Naive thymus-derived CD8-positive, alpha-beta T cell (primary cell): ENCODE data around the gene KCNC3. TPM values are rescaled to one million over a fixed set of nuclear protein-coding genes. Genes with fewer than 3 reads are reported as not detected.

ENCODE experiments used
- polyA plus RNA-seq, 3 donors: library from polyadenylated mRNA; unstranded; fragments of 300-500 nt; fragmentation: Illumina TruSeq; gene quantifications; one replicate each; pipeline ENCODE4 v1.2.3, GENCODE V29; 2021
- total RNA-seq, 8 experiments: library from RNA in 2 of 8; stranded (reverse) in 2 of 8; gene quantifications; one replicate each; pipeline ENCODE4 v1.2.3 and lab custom pipeline; 2021 to 2026

Gene KCNC3
- total and polyA plus RNA-seq, 5 experiments from 2014 or later, result 0.73 to 0.80 TPM; not detected in 3

Other genes starting within 250 kb of the KCNC3 start
- gene IZUMO2, start 166.1 kb downstream of the KCNC3 start, total RNA-seq, result not detected
- not detected for gene IZUMO2, start 166.1 kb downstream of the KCNC3 start, polyA plus RNA-seq
- gene MYH14, start 125.8 kb downstream of the KCNC3 start, total RNA-seq, result not detected
- gene MYH14, start 125.8 kb downstream of the KCNC3 start, polyA plus RNA-seq, result not detected
- 1 to 10 TPM; 6.4 to 9.7 TPM for gene NAPSA, start 36.3 kb upstream of the KCNC3 start, total RNA-seq
- gene NAPSA, start 36.3 kb upstream of the KCNC3 start, polyA plus RNA-seq, result 1 to 10 TPM in 2 of 3 donors, under 1 TPM in 1; 0.37 to 2.0 (median 1.3) TPM
- gene NR1H2, start 47.1 kb upstream of the KCNC3 start, total RNA-seq, result 100 to 1,000 TPM; 106 to 107 TPM
- gene NR1H2, start 47.1 kb upstream of the KCNC3 start, polyA plus RNA-seq, result 100 to 1,000 TPM in 1 of 3 donors, 10 to 100 TPM in 2; 69.6 to 100 (median 86.7) TPM
- 10 to 100 TPM; 38.4 to 40.8 TPM for gene POLD1, start 55.0 kb upstream of the KCNC3 start, total RNA-seq
- 10 to 100 TPM; 26.0 to 34.4 (median 33.8) TPM for gene POLD1, start 55.0 kb upstream of the KCNC3 start, polyA plus RNA-seq
- gene SPIB, start 89.6 kb upstream of the KCNC3 start, total RNA-seq, result 1 to 10 TPM; 4.5 to 5.6 TPM
- under 1 TPM in 2 of 3 donors, not detected in 1; 0.10 to 0.32 TPM for gene SPIB, start 89.6 kb upstream of the KCNC3 start, polyA plus RNA-seq
- not detected for gene MYBPC2, start 103.5 kb upstream of the KCNC3 start, total RNA-seq
- gene MYBPC2, start 103.5 kb upstream of the KCNC3 start, polyA plus RNA-seq, result not detected
- gene EMC10, start 147.1 kb upstream of the KCNC3 start, total RNA-seq, result 10 to 100 TPM; 83.5 to 84.4 TPM
- gene EMC10, start 147.1 kb upstream of the KCNC3 start, polyA plus RNA-seq, result 10 to 100 TPM in 1 of 3 donors, 1 to 10 TPM in 2; 8.3 to 11.2 (median 9.6) TPM
- under 1 TPM in 1 of 2 experiments, not detected in 1; 0.94 TPM for gene GARIN5A, start 147.5 kb upstream of the KCNC3 start, total RNA-seq
- gene GARIN5A, start 147.5 kb upstream of the KCNC3 start, polyA plus RNA-seq, result 1 to 10 TPM in 1 of 3 donors, under 1 TPM in 2; 0.65 to 1.7 (median 0.96) TPM
- gene JOSD2, start 181.8 kb upstream of the KCNC3 start, total RNA-seq, result 10 to 100 TPM; 22.8 to 25.6 TPM
- gene JOSD2, start 181.8 kb upstream of the KCNC3 start, polyA plus RNA-seq, result 10 to 100 TPM; 19.8 to 26.2 (median 22.8) TPM
- not detected for gene ASPDH, start 184.5 kb upstream of the KCNC3 start, total RNA-seq
- 1 to 10 TPM in 1 of 3 donors, not detected in 2; 1.4 TPM for gene ASPDH, start 184.5 kb upstream of the KCNC3 start, polyA plus RNA-seq
- gene LRRC4B, start 239.1 kb upstream of the KCNC3 start, total RNA-seq, result not detected
- gene LRRC4B, start 239.1 kb upstream of the KCNC3 start, polyA plus RNA-seq, result not detected